Gastrocnemius medialis (tissue), 4 donors: Measurements from ENCODE around the gene CDK17. TPM values are rescaled to one million over a fixed set of nuclear protein-coding genes. Genes with fewer than 3 reads are reported as not detected.
"Not testable (repeated sequence)": the region's sequence is repeated elsewhere in the genome, so short reads cannot be mapped to it uniquely, and the experiment has no call there.

ENCODE experiments used
- ATAC-seq, 2 donors: fragments of 150-250 bp; one replicate each; pipeline ENCODE4 v1.9.1; 2016
- DNase-seq, 2 donors: peaks; one replicate each; pipeline ENCODE4 v3.0.0-alpha.2; 2019
- H3K27ac ChIP-seq, 4 donors: fragments of 200-600 bp; sonication (generic); 1 replicate in 1 of 4; 2 replicates in 3 of 4; pipeline ENCODE4 v1.5.1; 2016 to 2018; ENCODE audit warnings: mild to moderate bottlenecking in 2 of 4, moderate library complexity in 1 of 4
- H3K27me3 ChIP-seq, 3 donors: fragments of 200-600 bp; sonication (generic) in 2 of 3; 1 replicate in 1 of 3; 2 replicates in 2 of 3; pipeline versions ENCODE4 v1.5.1 to v1.6.0; 2016 to 2019; ENCODE audit warnings: mild to moderate bottlenecking in 1 of 3, moderate library complexity in 1 of 3
- H3K36me3 ChIP-seq, 2 donors: fragments of 200-600 bp; sonication (generic) in 1 of 2; one replicate each; pipeline ENCODE4 v1.5.1; 2017 to 2018
- H3K4me1 ChIP-seq, 2 donors: fragments of 200-600 bp; sonication (generic) in 1 of 2; one replicate each; pipeline ENCODE4 v1.5.1; 2016 to 2017; ENCODE audit warnings: mild to moderate bottlenecking in 2 of 2
- H3K4me3 ChIP-seq, 4 donors: fragments of 200-600 bp; sonication (generic) in 3 of 4; 1 replicate in 1 of 4; 2 replicates in 3 of 4; pipeline ENCODE4 v1.5.1; 2016 to 2019; ENCODE audit warnings: mild to moderate bottlenecking in 2 of 4
- H3K9me3 ChIP-seq, 3 donors: fragments of 200-600 bp; sonication (generic) in 2 of 3; 1 replicate in 1 of 3; 2 replicates in 2 of 3; pipeline ENCODE4 v1.5.1; 2016 to 2019
- CTCF ChIP-seq, 5 experiments: fragments of 450-650 bp in 3 of 5; fragments of 200-600 bp in 2 of 5; sonication (generic) in 2 of 5; IDR thresholded peaks in 4 of 5; conservative IDR thresholded peaks in 1 of 5; 1 replicate in 4 of 5; 2 replicates in 1 of 5; pipeline ENCODE4 v1.5.1; 2016 to 2019; ENCODE audit warnings: antibody characterized with exemption in 5 of 5, mild to moderate bottlenecking in 3 of 5, moderate library complexity in 3 of 5
- POLR2A ChIP-seq, 2 donors: fragments of 450-650 bp; IDR thresholded peaks; one replicate each; pipeline ENCODE4 v1.6.1; 2017; ENCODE audit warnings: antibody characterized with exemption in 2 of 2, mild to moderate bottlenecking in 2 of 2, moderate library complexity in 2 of 2
- in situ Hi-C, 4 donors: fragments of 200-750 bp; cut with MboI; loops; one replicate each; pipeline versions ENCODE4 v1.15.0 to v1.8.0; 2017; ENCODE audit warnings: low sequenced_read_pairs in 4 of 4
- intact Hi-C: fragments of 100-400 bp; cut with DNase I; formaldehyde crosslinking; loops from one replicate; pipeline ENCODE4 v1.15.1; 2023; ENCODE audit warnings: low total_unique reads
- total RNA-seq, 4 donors: library from RNA; depleted of rRNA; stranded (reverse); fragments of >200 nt; gene quantifications; one replicate each; pipeline versions ENCODE4 v1.1.0 to v1.2.3, GENCODE V29; 2016

CDK17 gene
- total RNA-seq, 4 donors from 2014 or later, result 10.9 to 25.1 (median 20.9) TPM

GRCh38 chr12:96403870-96404269 lies 3.6 kb upstream of the CDK17 start:
- peaks cover under 1 to 8% of the 10 kb centered on the region in 2 donors for H3K4me1 ChIP-seq
- TF ChIP-seq CTCF (IDR thresholded peaks at IDR 0.05 in 4 of 5, conservative IDR thresholded peaks at IDR 0.05 in 1 of 5) (no peak), POLR2A (IDR thresholded peaks at IDR 0.05) (no peak)
- DNase-seq (no peak), ATAC-seq (no peak)
- H3K27me3 ChIP-seq, result no peaks in the 10 kb centered on the region
- no peaks in the 10 kb centered on the region for H3K36me3 ChIP-seq
- in situ Hi-C loops (loop anchor here in 2 of 4 donors (10.0 to 25.0 kb wide), 3 partner anchors 189 to 359 kb away; no protein-coding TSS in a partner anchor), intact Hi-C loops (loop anchor here (5.0 to 10.0 kb wide), 4 partner anchors 98 to 501 kb away; partner anchors contain the start of gene NEDD1)
- H3K4me3 ChIP-seq, result no peak overlapping the region
- H3K27ac ChIP-seq, result no peak overlapping the region
- H3K9me3 ChIP-seq, result no peaks in the 10 kb centered on the region

- not testable (repeated sequence) for DNase-seq, H3K9me3 ChIP-seq, H3K27ac ChIP-seq, H3K36me3 ChIP-seq, H3K27me3 ChIP-seq, H3K4me3 ChIP-seq, ATAC-seq
- in situ Hi-C loops (loop anchor here in 2 of 4 donors (10.0 to 25.0 kb wide), 3 partner anchors 188 to 358 kb away; no protein-coding TSS in a partner anchor), intact Hi-C loops (loop anchor here (5.0 to 10.0 kb wide), 4 partner anchors 100 to 502 kb away; partner anchors contain the start of gene NEDD1)
- peaks cover 14 to 22% of the 10 kb centered on the region in 2 donors for H3K4me1 ChIP-seq
These were observed 2.3 kb upstream of the CDK17 start for GRCh38 chr12:96402522-96402921.

GRCh38 chr12:96402061-96402460 lies 1.8 kb upstream of the CDK17 start:
- TF ChIP-seq POLR2A (IDR thresholded peaks at IDR 0.05) (no peak), CTCF (IDR thresholded peaks at IDR 0.05 in 4 of 5, conservative IDR thresholded peaks at IDR 0.05 in 1 of 5) (no peak)
- H3K27me3 ChIP-seq, result no peaks in the 10 kb centered on the region
- in situ Hi-C loops (loop anchor here in 2 of 4 donors (10.0 to 25.0 kb wide), 3 partner anchors 187 to 357 kb away; no protein-coding TSS in a partner anchor), intact Hi-C loops (loop anchor here (5.0 to 10.0 kb wide), 4 partner anchors 100 to 503 kb away; partner anchors contain the start of gene NEDD1)
- no peak overlapping the region for H3K27ac ChIP-seq
- no peak overlapping the region for H3K4me3 ChIP-seq
- no peaks in the 10 kb centered on the region for H3K36me3 ChIP-seq
- no peak for DNase-seq
- H3K4me1 ChIP-seq, result peaks cover 19 to 26% of the 10 kb centered on the region in 2 donors
- H3K9me3 ChIP-seq, result no peaks in the 10 kb centered on the region
- ATAC-seq, result no peak

GRCh38 chr12:96401076-96401871 lies 1.0 kb upstream of the CDK17 start:
- intact Hi-C loops (loop anchor here (2.0 to 10.0 kb wide), 7 partner anchors 74 to 504 kb away; partner anchors contain the start of genes LTA4H and NEDD1), in situ Hi-C loops (loop anchor here in 2 of 4 donors (10.0 to 25.0 kb wide), 3 partner anchors 186 to 356 kb away; no protein-coding TSS in a partner anchor)
- Histone ChIP-seq H3K4me1 (peaks cover 25 to 31% of the 10 kb centered on the region in 2 donors), H3K27me3 (no peaks in the 10 kb centered on the region), H3K4me3 (peak overlapping the region; percentile 83 to 97 (median 86)), H3K27ac (peak overlapping the region; percentile 88 to 98 (median 95)), H3K9me3 (no peaks in the 10 kb centered on the region), H3K36me3 (no peaks in the 10 kb centered on the region)
- TF ChIP-seq POLR2A (IDR thresholded peaks at IDR 0.05) (no peak), CTCF (IDR thresholded peaks at IDR 0.05 in 4 of 5, conservative IDR thresholded peaks at IDR 0.05 in 1 of 5) (peak in 2 of 5 experiments; percentile 28 to 47)
- peak in 1 of 2 donors; percentile 22 for ATAC-seq
- DNase-seq, result no peak

- Histone ChIP-seq H3K27me3 (no peaks in the 10 kb centered on the region), H3K36me3 (no peaks in the 10 kb centered on the region), H3K4me1 (peaks cover 31 to 32% of the 10 kb centered on the region in 2 donors), H3K9me3 (no peaks in the 10 kb centered on the region), H3K27ac (peak overlapping the region; percentile 88 to 98 (median 95)), H3K4me3 (peak overlapping the region; percentile 83 to 97 (median 86))
- in situ Hi-C loops, result loop anchor here in 2 of 4 donors (10.0 to 25.0 kb wide), 3 partner anchors 186 to 356 kb away; no protein-coding TSS in a partner anchor
- intact Hi-C loops, result loop anchor here (2.0 to 10.0 kb wide), 7 partner anchors 74 to 504 kb away; partner anchors contain the start of genes LTA4H and NEDD1
- DNase-seq (no peak), ATAC-seq (peak; percentile 47 to 53)
- no peak for TF ChIP-seq CTCF (IDR thresholded peaks at IDR 0.05 in 4 of 5, conservative IDR thresholded peaks at IDR 0.05 in 1 of 5)
- TF ChIP-seq POLR2A (IDR thresholded peaks at IDR 0.05), result no peak
These were observed 414 bp upstream of the CDK17 start for GRCh38 chr12:96400631-96401075.
